NOMO-1 treated with dmso at 0.1 percent for 144 hours (cell line): Measurements from ENCODE around the gene USP44.
"Not testable (repeated sequence)": the region's sequence is repeated elsewhere in the genome, so short reads cannot be mapped to it uniquely, and the experiment has no call there.

Source experiments
- DNase-seq: peaks from one replicate; lab custom pipeline; 2025; ENCODE audit not compliant: unreplicated experiment; lab: John Stamatoyannopoulos, UW

USP44 gene

DNA sequence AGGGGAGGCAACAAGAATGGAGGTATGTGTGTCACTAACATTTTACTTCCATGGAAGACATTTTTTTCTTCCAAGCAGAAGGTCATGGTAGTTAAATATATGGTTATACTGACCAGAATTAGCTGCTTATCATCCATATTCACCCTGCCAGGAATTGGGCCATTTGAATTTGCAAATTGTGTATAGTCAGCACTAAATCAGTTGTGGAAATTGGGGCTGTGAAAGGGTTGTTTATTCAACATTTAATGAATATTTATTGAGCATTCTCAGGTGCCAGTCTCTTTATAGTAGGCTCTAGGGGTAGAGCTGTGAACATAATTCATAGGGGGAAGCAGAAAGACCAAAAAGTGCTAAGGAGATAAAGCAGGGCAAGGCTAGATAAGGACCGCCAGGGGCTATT, 39.3 kb downstream of the USP44 start:
- DNase-seq = no peak

DNA sequence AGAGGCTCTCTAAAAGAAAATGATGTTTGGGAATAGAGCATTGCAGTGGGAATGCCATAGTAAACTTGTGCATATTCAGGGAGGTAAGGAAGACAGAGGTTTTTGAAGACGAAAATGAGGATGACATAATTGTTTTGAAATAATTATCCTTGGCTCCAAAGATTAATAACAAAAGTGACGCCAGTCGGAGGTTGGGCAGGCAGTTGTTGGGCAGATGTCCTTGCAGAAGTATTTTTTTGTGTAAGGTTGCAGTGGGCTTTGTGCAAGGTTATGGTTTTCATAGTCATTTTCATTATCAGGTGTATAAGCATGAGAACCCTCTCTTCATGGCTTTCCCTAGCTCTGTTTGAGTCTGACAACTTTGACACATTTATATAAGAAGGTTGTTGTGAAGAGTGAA, 42.0 kb downstream of the USP44 start:
- DNase-seq = no peak

GRCh38 chr12:95506707-95507523, 44.4 kb downstream of the USP44 start:
- DNase-seq = no peak

GRCh38 chr12:95505039-95505438, 46.2 kb downstream of the USP44 start:
- no peak for DNase-seq

DNA sequence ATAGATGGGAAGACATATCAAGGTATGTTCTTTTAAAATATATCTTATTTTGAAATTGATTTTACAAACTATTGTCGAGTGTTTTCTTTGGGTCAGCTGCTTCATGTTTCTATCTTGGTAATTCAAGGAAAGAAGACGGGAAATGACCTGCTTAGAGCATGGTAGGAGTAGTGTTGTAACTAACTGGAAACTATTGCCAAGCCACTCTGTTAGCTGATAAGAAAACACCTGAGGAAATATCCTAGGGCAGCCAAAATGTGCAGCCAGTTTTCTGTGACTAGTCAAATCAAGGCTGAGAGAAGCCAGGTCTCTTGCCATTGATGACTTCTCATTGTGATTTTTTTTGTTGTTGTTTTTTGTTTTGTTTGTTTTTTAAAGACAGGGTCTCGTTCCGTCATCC, 47.1 kb downstream of the USP44 start:
- no peak for DNase-seq

GRCh38 chr12:95499772-95500171, 51.5 kb downstream of the USP44 start:
- no peak for DNase-seq

DNA sequence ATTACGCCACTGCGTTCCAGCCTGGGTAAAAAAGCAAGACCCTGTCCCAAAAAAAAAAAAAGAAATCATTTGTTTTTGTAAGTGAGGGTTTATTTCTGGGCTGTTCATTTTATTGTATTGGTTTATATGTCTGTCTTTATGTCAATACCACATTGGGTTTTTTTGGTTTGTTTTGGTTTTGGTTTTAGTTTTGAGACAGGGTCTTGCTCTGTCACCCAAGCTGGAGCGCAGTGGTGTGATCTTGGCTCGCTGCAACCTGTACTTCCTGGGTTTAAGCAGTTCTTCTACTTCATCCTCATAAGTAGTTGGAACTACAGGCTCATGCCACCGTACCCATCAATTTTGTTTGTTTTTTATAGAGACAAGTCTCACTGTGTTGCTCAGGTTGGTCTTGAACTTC, 52.3 kb downstream of the USP44 start:
- no peak for DNase-seq

- DNase-seq = no peak
These were observed 54.2 kb downstream of the USP44 start for GRCh38 chr12:95497031-95497430.

DNA sequence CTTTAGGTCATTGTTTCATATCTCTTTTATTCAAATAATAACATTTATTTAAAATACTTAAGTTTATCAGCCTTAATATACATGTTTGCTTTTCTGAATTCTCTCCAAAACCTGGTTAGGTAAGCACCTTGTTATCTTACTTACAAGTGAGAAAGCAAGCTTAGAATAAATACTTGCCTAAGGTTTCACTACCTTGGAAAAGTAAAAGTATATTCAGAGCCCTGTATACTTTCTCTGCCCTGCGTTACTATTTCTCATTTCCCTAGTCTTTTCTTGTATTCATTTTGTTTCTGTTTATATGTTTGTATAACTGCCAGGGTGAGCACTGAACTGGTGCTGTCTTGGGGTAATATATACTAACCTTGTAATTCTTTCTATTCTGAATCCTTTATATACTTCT, 55.8 kb downstream of the USP44 start:
- no peak for DNase-seq

- DNase-seq = no peak
These were observed 56.4 kb downstream of the USP44 start for GRCh38 chr12:95494888-95495287.

- DNase-seq = no peak
These were observed 58.8 kb downstream of the USP44 start for GRCh38 chr12:95492462-95492861.

GRCh38 chr12:95487024-95487423, 64.3 kb downstream of the USP44 start:
- DNase-seq = peak; percentile 13

DNA sequence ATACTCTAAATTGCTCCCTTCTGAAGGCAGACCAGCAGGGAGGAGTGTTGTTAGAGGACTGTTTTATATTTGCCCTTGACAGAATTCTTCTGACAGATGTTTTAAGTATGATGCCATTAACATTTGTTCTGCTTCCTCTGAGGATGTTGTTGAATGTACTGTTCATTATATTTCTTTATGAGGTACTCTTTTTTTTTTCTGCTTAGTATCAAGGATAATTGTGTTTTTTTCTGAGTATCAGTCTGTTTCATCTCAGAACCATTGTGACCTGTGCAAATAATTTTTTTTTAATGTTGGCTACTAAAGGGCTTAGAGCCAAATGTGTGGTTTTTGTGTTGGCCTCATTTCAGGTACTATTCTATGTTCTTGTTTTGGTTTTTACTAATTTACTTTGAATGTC, 66.8 kb downstream of the USP44 start:
- DNase-seq = no peak

DNA sequence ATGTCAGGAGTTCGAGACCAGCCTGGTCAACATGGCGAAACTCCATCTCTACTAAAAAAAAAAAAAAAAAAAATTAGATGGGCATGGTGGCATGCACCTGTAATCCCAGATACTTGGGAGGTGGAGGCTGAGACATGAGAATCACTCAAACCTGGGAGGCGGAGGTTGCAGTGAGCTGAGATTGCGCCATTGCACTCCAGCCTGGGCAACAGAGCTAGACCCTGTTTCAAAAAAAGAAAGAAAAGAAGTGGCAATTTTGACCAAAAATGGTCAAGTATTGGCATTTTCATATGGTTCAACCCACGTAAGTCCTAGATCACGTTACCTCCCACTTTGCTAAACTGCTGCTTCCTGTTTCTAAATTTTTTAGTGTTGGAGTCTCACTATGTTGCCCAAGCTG, 68.7 kb downstream of the USP44 start:
- not testable (repeated sequence) for DNase-seq

GRCh38 chr12:95481888-95482287, 69.4 kb downstream of the USP44 start:
- no peak for DNase-seq

DNA sequence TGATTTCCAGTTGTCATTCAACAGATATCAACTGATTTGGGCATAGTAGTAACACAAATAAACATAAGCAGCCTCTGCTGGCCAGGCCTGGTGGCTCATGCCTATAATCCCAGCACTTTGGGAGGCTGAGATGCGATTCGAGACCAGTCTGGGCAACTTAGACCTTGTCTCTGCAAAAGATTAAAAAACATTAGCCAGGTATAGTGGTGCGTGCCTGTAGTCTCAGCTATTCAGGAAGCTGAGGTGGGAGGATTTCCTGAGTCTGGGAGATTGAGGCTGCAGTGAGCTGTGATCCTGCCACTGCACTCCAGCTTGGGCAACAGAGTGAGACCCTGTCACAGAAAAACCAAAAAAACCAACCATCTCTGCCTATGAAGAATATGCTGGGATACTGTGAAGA, 70.2 kb downstream of the USP44 start:
- no peak for DNase-seq

DNA sequence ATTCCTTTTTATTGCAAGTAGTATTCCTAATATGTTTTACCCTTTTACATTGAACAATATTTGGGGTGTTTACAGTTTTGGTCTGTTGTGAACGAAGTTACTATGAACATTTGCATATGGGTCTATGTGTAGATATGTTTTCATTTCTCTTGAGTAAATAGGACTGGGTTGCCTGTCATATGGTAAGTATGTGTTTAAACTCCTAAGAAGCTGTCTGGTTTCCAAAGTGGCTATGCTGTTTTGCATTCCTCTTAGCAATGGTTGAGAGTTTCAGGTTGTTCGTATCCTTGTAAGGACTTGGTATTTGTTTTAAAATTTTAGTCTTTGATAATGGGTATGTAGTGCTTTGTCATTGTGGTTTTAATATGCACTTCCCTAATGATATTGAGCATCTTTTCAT, 71.0 kb downstream of the USP44 start:
- DNase-seq = no peak

DNA sequence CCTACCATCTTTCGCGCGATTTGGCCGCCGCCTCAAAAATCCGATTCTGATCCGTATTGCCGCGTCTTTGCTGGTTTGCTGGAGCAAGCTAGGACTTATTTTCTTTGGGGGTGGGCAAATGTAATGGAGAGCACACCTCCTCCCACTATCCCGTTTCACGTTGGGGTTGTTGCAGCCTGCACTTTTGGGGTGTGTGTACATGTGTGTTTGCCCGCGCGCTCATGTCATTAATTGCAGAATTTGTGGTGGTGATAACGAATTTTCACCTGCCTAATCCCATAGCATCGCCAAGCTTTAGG, 76.7 kb downstream of the USP44 start:
- DNase-seq = no peak

DNA sequence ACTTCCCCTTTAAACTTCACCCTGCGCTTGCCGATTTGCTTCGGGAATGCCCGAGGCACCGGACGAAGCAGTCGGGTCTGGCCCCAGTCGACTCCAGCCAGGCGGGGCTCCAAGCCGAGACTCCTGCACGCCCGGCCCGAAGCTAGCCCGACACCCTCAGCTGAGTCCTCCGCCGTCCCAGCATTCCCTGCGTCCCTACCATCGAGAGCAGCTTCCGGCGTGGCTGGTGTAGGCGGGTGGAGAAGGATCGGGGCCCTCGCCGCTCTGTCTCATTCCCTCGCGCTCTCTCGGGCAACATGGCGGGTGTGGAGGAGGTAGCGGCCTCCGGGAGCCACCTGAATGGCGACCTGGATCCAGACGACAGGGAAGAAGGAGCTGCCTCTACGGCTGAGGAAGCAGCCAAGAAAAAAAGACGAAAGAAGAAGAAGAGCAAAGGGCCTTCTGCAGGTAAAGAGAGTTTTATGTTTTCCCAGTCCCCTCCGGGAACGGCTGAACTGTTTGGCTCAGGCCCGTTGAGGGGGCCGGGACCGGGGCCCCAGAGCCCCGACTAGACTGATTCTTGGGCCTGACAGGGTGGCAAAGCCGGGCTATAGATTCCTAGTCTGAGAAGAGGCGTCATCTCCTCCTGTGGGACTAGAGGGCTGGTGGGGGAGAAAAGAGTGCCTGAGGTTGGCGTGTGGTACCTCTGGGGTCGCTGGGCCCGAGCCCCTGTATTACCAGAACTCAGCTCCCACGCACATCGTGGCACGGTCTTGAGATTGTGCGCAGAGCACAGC, 77.2 kb downstream of the USP44 start, which contains the start of gene METAP2:
TSS of gene METAP2 (plus strand) at position 269 of the 776 bp plus-strand sequence. CDS start at position 297, 28 bp downstream.
- peak; percentile 95 for DNase-seq

DNA sequence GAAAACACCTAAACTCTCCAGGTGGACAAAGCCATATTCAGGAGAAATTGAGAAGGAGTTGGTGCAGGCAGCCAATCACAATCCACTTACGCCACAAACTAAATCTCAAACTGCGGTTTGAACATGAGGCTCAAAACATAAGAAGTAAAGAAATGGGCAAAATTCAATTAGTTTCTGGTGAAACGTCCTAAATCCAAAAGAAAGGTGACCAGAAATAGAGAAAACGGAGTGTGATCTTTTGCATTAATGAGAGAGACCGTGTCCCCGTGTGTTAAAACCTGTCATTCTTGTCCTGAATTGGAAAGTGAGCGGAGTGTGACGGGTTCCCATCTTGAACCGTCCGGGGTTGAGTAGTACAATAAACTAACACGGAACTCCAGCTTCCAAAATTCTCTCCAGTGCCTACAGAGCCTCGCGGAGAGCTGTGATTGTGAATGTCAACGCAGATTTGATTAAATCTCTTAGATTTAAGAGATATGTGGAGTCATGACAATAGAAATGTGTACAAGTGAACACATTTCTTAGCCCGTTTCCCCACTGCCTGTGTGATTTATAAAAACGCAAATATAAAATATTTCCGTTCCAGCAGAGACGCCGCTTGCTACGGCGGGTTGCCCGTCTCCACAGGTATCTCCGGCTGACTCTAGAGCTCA, 77.9 kb downstream of the USP44 start:
- peak; percentile 53 for DNase-seq

DNA sequence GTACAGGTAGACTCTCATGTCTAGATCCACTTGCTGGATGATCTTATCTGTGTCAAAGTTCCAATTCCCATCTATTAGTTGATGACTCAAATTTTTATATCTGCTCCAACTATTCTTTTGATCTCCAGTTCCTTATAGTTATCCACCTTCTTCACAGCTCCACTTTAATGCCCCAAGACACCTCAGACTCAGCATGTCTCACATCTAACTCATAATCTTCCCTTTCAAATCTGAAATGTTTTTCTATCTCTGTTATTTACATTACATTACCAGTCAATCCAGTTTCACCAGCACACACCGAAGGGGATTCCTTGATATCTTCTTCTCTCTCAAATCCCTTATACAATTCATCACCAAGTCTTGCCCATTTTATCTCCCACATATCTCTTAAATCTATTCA, 81.0 kb downstream of the USP44 start:
- DNase-seq = no peak
